ENCODE results near the gene FAM8A1. TPM values are rescaled to one million over a fixed set of nuclear protein-coding genes. Genes with fewer than 3 reads are reported as not detected.

The FAM8A1 gene
- total and polyA plus RNA-seq, 2 donors from 2014 or later = 16.9 to 20.7 TPM

- FAIRE-seq (no peak), DNase-seq (no peak)
- no peak overlapping the region for H3K4me3 ChIP-seq (ENCODE audit: low read length in 3 of 3)
- H3K9ac ChIP-seq (ENCODE audit: low read length in 3 of 3) = no peak overlapping the region
- TF ChIP-seq CTCF (IDR thresholded peaks at IDR 0.05; ENCODE audit: borderline replicate concordance, extremely low read depth, insufficient read depth) = no peak
- no peaks in the 10 kb centered on the region for H3K36me3 ChIP-seq (ENCODE audit: control insufficient read depth in 2 of 3, insufficient read depth in 3 of 3, low read length in 3 of 3)
- H3K27me3 ChIP-seq (ENCODE audit: control insufficient read depth, insufficient read depth, low read length) = no peaks in the 10 kb centered on the region
- H3K9me3 ChIP-seq (ENCODE audit: control insufficient read depth in 2 of 3, insufficient read depth in 1 of 3, low read length in 3 of 3) = no peaks in the 10 kb centered on the region
- H3K27ac ChIP-seq (ENCODE audit: low read depth in 2 of 2, low read length in 2 of 2) = no peak overlapping the region
- H3K4me1 ChIP-seq (ENCODE audit: control insufficient read depth in 2 of 3, insufficient read depth in 2 of 3, low read depth in 1 of 3, low read length in 3 of 3) = no peaks in the 10 kb centered on the region
- intact Hi-C loops (cut with DNase I) = no loop called here
Measured at GRCh38 chr6:17552861-17553260, 47.2 kb upstream of the FAM8A1 start.

- FAIRE-seq (no peak), DNase-seq (no peak)
- Histone ChIP-seq H3K4me1 (ENCODE audit: control insufficient read depth in 2 of 3, insufficient read depth in 2 of 3, low read depth in 1 of 3, low read length in 3 of 3) (no peaks in the 10 kb centered on the region), H3K27me3 (ENCODE audit: control insufficient read depth, insufficient read depth, low read length) (no peaks in the 10 kb centered on the region), H3K9ac (ENCODE audit: low read length in 3 of 3) (no peak overlapping the region), H3K4me3 (ENCODE audit: low read length in 3 of 3) (no peak overlapping the region), H3K9me3 (ENCODE audit: control insufficient read depth in 2 of 3, insufficient read depth in 1 of 3, low read length in 3 of 3) (no peaks in the 10 kb centered on the region), H3K36me3 (ENCODE audit: control insufficient read depth in 2 of 3, insufficient read depth in 3 of 3, low read length in 3 of 3) (no peaks in the 10 kb centered on the region), H3K27ac (ENCODE audit: low read depth in 2 of 2, low read length in 2 of 2) (no peak overlapping the region)
- no peak for TF ChIP-seq CTCF (IDR thresholded peaks at IDR 0.05; ENCODE audit: borderline replicate concordance, extremely low read depth, insufficient read depth)
- intact Hi-C loops (cut with DNase I) = no loop called here
Measured at GRCh38 chr6:17556014-17556413, 44.1 kb upstream of the FAM8A1 start.

- no peaks in the 10 kb centered on the region for H3K27me3 ChIP-seq (ENCODE audit: control insufficient read depth, insufficient read depth, low read length)
- H3K9ac ChIP-seq (ENCODE audit: low read length in 3 of 3) = no peak overlapping the region
- no peak for TF ChIP-seq CTCF (IDR thresholded peaks at IDR 0.05; ENCODE audit: borderline replicate concordance, extremely low read depth, insufficient read depth)
- no peak overlapping the region for H3K27ac ChIP-seq (ENCODE audit: low read depth in 2 of 2, low read length in 2 of 2)
- no peaks in the 10 kb centered on the region for H3K4me1 ChIP-seq (ENCODE audit: control insufficient read depth in 2 of 3, insufficient read depth in 2 of 3, low read depth in 1 of 3, low read length in 3 of 3)
- no peak for DNase-seq
- FAIRE-seq = no peak
- intact Hi-C loops (cut with DNase I) = no loop called here
- H3K4me3 ChIP-seq (ENCODE audit: low read length in 3 of 3) = no peak overlapping the region
- peaks cover 0 to 10% (median 0%) of the 10 kb centered on the region in 3 donors for H3K9me3 ChIP-seq (ENCODE audit: control insufficient read depth in 2 of 3, insufficient read depth in 1 of 3, low read length in 3 of 3)
- H3K36me3 ChIP-seq (ENCODE audit: control insufficient read depth in 2 of 3, insufficient read depth in 3 of 3, low read length in 3 of 3) = no peaks in the 10 kb centered on the region
Measured at GRCh38 chr6:17562636-17563035, 37.5 kb upstream of the FAM8A1 start.

GRCh38 chr6:17565399-17565798 lies 34.7 kb upstream of the FAM8A1 start:
- intact Hi-C loops (cut with DNase I) = no loop called here
- no peak for TF ChIP-seq CTCF (IDR thresholded peaks at IDR 0.05; ENCODE audit: borderline replicate concordance, extremely low read depth, insufficient read depth)
- Histone ChIP-seq H3K9ac (ENCODE audit: low read length in 3 of 3) (no peak overlapping the region), H3K36me3 (ENCODE audit: control insufficient read depth in 2 of 3, insufficient read depth in 3 of 3, low read length in 3 of 3) (no peaks in the 10 kb centered on the region), H3K4me3 (ENCODE audit: low read length in 3 of 3) (no peak overlapping the region), H3K4me1 (ENCODE audit: control insufficient read depth in 2 of 3, insufficient read depth in 2 of 3, low read depth in 1 of 3, low read length in 3 of 3) (no peaks in the 10 kb centered on the region), H3K27ac (ENCODE audit: low read depth in 2 of 2, low read length in 2 of 2) (no peak overlapping the region), H3K27me3 (ENCODE audit: control insufficient read depth, insufficient read depth, low read length) (no peaks in the 10 kb centered on the region), H3K9me3 (ENCODE audit: control insufficient read depth in 2 of 3, insufficient read depth in 1 of 3, low read length in 3 of 3) (peaks cover 0 to 10% (median 0%) of the 10 kb centered on the region in 3 donors)
- FAIRE-seq (no peak), DNase-seq (no peak)

All from kidney (tissue), 14 donors.